Measurements from ENCODE around the gene ADRA2B.
"Not testable (repeated sequence)": the region's sequence is repeated elsewhere in the genome, so short reads cannot be mapped to it uniquely, and the experiment has no call there.

Gene ADRA2B

DNA sequence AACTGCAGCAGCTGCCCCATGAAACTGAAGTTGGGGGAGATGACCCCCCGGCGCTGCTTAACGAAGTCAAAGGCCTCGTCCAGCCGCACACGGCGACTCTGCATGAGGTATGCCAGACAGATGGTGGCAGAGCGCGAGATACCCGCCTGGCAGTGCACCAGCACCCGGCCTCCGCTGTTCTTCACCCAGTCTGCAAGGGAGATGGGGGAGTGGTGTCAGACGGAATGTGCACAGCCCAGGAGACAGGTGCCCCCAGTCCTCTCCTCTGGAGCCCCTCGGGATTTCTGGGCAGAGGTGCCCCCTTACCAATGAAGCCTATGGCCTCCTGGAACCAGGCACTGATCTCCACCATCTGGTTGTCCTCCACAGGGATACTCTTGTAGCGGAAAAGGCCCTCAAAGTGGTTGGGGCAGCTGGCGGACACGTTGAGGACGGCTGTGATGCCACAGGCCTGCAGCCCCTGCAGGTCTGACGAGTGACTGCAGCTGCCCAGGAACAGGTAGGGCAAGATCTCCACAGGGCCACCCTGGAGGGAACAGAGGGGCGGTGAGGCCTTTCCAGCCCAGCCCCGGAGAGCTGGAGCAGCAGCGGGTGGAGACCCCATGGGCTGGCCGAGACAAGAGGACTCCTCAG is 27.6 kb upstream of the ADRA2B start:
- Histone ChIP-seq H3K79me2 (no peaks in the 10 kb centered on the region), H3K4me1 (peaks cover 20% of the 10 kb centered on the region), H3K27me3 (ENCODE audit: control insufficient read depth, insufficient read depth, low read length) (no peaks in the 10 kb centered on the region), H3K4me2 (ENCODE audit: low read length) (peak overlapping the region; percentile 87), H3K4me3 (ENCODE audit: low read depth, low read length) (peak overlapping the region; percentile 47), H2AFZ (no peak overlapping the region), H3K27ac (no peak overlapping the region), H3K9ac (no peak overlapping the region), H3K9me3 (ENCODE audit: control insufficient read depth, low read length) (no peaks in the 10 kb centered on the region), H3K36me3 (ENCODE audit: control insufficient read depth, insufficient read depth, low read length) (no peaks in the 10 kb centered on the region)
- TF ChIP-seq, protein P1, sequence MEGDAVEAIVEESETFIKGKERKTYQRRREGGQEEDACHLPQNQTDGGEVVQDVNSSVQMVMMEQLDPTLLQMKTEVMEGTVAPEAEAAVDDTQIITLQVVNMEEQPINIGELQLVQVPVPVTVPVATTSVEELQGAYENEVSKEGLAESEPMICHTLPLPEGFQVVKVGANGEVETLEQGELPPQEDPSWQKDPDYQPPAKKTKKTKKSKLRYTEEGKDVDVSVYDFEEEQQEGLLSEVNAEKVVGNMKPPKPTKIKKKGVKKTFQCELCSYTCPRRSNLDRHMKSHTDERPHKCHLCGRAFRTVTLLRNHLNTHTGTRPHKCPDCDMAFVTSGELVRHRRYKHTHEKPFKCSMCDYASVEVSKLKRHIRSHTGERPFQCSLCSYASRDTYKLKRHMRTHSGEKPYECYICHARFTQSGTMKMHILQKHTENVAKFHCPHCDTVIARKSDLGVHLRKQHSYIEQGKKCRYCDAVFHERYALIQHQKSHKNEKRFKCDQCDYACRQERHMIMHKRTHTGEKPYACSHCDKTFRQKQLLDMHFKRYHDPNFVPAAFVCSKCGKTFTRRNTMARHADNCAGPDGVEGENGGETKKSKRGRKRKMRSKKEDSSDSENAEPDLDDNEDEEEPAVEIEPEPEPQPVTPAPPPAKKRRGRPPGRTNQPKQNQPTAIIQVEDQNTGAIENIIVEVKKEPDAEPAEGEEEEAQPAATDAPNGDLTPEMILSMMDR (IDR thresholded peaks at IDR 0.05) = no peak

DNA sequence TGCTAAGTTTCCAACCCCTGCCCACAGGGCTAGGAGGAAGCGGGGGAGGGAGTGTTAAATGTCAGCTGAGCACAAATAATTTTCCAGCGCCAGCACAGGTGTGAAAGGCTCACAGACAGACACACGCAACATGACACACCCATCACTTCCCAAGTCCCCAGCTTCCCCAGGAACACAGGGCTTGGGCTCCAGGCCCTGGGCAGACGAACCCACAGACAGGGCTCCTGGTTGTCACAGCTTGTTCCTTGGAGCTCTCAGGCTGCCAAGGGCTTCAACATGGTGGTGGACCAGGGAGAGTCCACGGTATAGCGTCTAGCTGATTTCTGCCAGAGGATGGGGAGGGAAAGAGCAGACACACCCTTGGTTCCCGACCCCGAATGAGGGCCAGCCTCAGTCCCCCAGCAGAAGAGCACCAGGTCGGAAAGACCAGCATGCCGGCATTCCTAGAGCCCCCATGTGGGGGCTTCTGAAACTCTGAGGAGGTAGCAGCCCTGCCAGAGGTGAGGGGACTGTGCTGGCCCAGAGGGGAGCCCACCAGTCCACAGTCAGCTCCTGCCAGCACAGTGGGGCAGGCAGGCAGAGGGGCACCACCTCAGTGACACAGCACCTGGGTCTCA is 27.0 kb upstream of the ADRA2B start:
- no peak overlapping the region for H3K4me2 ChIP-seq (ENCODE audit: low read length)
- H3K9me3 ChIP-seq (ENCODE audit: control insufficient read depth, low read length) = no peaks in the 10 kb centered on the region
- no peak overlapping the region for H2AFZ ChIP-seq
- no peaks in the 10 kb centered on the region for H3K27me3 ChIP-seq (ENCODE audit: control insufficient read depth, insufficient read depth, low read length)
- H3K4me1 ChIP-seq = peaks cover 20% of the 10 kb centered on the region
- no peaks in the 10 kb centered on the region for H3K36me3 ChIP-seq (ENCODE audit: control insufficient read depth, insufficient read depth, low read length)
- no peaks in the 10 kb centered on the region for H3K79me2 ChIP-seq
- TF ChIP-seq, protein P1 (IDR thresholded peaks at IDR 0.05) = no peak
- H3K4me3 ChIP-seq (ENCODE audit: low read depth, low read length) = no peak overlapping the region
- H3K27ac ChIP-seq = no peak overlapping the region
- no peak overlapping the region for H3K9ac ChIP-seq

DNA sequence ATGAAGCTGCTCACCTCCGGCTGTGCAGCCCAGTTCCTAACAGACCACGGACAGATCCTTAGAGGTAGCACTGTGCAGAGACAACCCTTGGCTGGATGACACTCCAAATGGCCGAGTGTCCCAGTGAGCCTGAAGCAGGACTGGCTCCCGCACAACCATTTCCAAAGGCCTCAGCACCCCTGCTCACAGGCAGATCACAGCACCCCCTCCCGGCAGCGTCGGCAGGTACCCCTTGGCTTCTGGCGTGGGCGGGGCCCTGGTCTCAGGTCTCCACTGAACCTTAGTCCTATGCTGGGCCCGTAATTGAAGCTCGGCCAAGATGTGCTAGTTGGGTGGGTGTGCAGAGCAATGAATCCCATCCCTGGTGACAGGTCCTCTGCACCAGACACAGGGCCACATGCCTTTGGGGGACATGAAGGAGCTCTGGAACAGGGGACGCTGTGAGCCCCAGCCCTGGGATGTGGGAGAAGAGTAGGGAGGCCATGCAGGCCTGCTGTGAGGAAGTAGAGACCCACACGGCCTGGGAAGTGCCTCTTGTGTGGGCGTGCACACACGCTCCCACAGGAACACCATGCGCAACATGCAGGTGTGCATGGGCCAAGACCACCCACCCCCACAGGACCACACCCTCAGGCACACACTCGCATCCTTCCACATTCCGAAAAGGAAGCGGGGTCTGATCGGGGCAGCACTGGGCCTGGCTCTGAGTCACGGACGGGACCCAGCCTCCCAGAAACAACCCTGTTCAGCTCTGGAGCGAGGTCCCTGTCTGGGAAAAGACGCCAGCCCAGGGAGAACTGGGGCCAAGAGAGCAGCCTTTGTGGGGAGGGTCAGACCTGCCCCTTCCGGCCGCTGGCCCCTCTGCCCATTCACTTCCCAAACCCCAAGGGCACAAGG is 26.1 kb upstream of the ADRA2B start:
- no peaks in the 10 kb centered on the region for H3K36me3 ChIP-seq (ENCODE audit: control insufficient read depth, insufficient read depth, low read length)
- H3K27me3 ChIP-seq (ENCODE audit: control insufficient read depth, insufficient read depth, low read length) = no peaks in the 10 kb centered on the region
- H3K9me3 ChIP-seq (ENCODE audit: control insufficient read depth, low read length) = no peaks in the 10 kb centered on the region
- TF ChIP-seq, protein P1 (IDR thresholded peaks at IDR 0.05) = no peak
- no peaks in the 10 kb centered on the region for H3K79me2 ChIP-seq
- H3K9ac ChIP-seq = no peak overlapping the region
- H3K4me3 ChIP-seq (ENCODE audit: low read depth, low read length) = no peak overlapping the region
- H3K4me2 ChIP-seq (ENCODE audit: low read length) = no peak overlapping the region
- H3K4me1 ChIP-seq = peaks cover 19% of the 10 kb centered on the region
- no peak overlapping the region for H3K27ac ChIP-seq
- no peak overlapping the region for H2AFZ ChIP-seq

DNA sequence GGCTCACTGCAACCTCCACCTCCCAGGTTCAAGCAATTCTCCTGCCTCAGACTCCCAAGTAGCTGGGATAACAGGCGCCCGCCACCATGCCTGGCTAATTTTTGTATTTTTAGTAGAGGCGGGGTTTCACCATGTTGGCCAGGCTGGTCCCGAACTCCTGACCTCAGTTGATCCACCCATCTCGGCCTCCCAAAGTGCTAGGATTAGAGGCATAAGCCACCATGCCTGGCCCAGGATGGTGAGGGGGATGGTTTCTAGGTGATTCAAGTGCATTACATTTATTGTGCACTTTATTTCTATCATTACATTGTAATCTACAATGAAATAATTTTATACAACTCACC is 25.2 kb upstream of the ADRA2B start:
- H3K79me2 ChIP-seq; H3K27me3 ChIP-seq (ENCODE audit: control insufficient read depth, insufficient read depth, low read length): not testable (repeated sequence)

DNA sequence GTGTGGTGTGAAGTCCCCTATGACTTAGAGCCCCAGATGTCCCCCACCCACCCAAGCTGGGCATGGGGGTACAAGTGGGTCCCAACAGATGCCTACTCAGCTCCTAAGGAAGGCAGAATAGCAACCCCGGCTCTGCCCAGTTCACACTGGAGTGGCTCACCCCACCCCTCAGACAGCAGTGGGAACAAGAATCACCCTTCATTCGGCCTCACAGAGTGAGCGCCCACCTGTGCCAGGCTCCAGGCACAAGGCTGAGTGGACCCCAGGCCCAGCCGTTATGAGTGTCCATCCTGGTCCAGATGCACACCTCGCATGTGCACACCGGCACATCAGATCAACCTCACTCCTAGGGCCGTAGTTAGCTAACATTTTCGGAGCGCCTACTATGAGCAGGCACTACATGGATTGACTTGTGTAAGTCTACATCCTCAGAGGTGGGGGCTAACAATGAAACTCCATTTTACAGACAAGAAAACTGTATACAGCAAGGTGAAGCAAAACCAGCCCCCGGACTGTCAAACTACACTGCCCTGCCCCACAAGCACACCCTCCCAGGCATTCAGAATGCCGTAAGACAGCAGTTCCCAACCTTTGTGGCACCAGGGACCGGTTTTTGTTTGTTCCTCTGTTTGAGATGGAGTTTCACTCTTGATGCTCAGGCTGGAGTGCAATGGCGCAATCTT is 24.7 kb upstream of the ADRA2B start:
- no peaks in the 10 kb centered on the region for H3K9me3 ChIP-seq (ENCODE audit: control insufficient read depth, low read length)
- no peak overlapping the region for H3K4me3 ChIP-seq (ENCODE audit: low read depth, low read length)
- H3K9ac ChIP-seq = no peak overlapping the region
- H3K79me2 ChIP-seq = no peaks in the 10 kb centered on the region
- no peak overlapping the region for H3K4me2 ChIP-seq (ENCODE audit: low read length)
- no peak overlapping the region for H3K27ac ChIP-seq
- TF ChIP-seq, protein P1 (IDR thresholded peaks at IDR 0.05) = no peak
- H3K27me3 ChIP-seq (ENCODE audit: control insufficient read depth, insufficient read depth, low read length) = no peaks in the 10 kb centered on the region
- H3K4me1 ChIP-seq = peaks cover 5% of the 10 kb centered on the region
- no peaks in the 10 kb centered on the region for H3K36me3 ChIP-seq (ENCODE audit: control insufficient read depth, insufficient read depth, low read length)
- no peak overlapping the region for H2AFZ ChIP-seq

More for the DNA sequence above, 25.2 kb upstream of the ADRA2B start:
- not testable (repeated sequence) for H3K9ac ChIP-seq; H2AFZ ChIP-seq; H3K36me3 ChIP-seq (ENCODE audit: control insufficient read depth, insufficient read depth, low read length); H3K27ac ChIP-seq; H3K4me3 ChIP-seq (ENCODE audit: low read depth, low read length); H3K4me2 ChIP-seq (ENCODE audit: low read length); H3K4me1 ChIP-seq; H3K9me3 ChIP-seq (ENCODE audit: control insufficient read depth, low read length)
